Panc1 (cell line): ENCODE results near the gene SCYL1.

Source experiments
- POLR2AphosphoS5 ChIP-seq: IDR thresholded peaks from 2 replicates; pipeline ENCODE4 v1.6.1; 2012; ENCODE audit warnings: mild to moderate bottlenecking, low read depth, low read length, moderate library complexity
- SIN3A ChIP-seq: IDR thresholded peaks from 2 replicates; pipeline ENCODE4 v1.6.1; 2012; ENCODE audit warnings: low read depth, mild to moderate bottlenecking, low read length, moderate library complexity, borderline replicate concordance; ENCODE audit not compliant: insufficient read depth
- TF ChIP-seq, protein P1 (sequence below): fragments of 450-650 bp; IDR thresholded peaks from 2 replicates; pipeline ENCODE4 v1.5.1; 2017; ENCODE audit warnings: mild to moderate bottlenecking

DNA sequence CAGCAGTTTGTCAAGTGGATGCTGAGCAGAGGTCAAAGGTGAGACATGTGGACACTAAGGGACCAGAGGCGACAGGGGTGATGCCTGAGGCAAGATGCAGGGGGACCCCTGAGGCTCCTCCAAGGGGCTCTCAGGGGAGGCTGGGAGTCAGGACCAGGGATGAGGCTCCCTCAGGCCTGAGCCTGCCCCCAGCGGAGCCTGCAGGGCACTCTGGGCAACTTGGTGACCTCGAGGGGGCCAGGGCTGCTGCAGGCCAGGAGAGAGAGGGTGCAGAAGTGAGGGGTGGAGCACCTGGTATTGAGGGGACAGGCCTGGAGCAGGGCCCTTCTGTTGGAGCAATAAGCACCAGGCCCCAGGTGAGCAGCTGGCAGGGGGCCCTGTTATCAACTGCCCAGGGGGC is 57.0 kb downstream of the SCYL1 start:
- TF ChIP-seq SIN3A (no peak), POLR2AphosphoS5 (no peak)
- TF ChIP-seq, protein P1, sequence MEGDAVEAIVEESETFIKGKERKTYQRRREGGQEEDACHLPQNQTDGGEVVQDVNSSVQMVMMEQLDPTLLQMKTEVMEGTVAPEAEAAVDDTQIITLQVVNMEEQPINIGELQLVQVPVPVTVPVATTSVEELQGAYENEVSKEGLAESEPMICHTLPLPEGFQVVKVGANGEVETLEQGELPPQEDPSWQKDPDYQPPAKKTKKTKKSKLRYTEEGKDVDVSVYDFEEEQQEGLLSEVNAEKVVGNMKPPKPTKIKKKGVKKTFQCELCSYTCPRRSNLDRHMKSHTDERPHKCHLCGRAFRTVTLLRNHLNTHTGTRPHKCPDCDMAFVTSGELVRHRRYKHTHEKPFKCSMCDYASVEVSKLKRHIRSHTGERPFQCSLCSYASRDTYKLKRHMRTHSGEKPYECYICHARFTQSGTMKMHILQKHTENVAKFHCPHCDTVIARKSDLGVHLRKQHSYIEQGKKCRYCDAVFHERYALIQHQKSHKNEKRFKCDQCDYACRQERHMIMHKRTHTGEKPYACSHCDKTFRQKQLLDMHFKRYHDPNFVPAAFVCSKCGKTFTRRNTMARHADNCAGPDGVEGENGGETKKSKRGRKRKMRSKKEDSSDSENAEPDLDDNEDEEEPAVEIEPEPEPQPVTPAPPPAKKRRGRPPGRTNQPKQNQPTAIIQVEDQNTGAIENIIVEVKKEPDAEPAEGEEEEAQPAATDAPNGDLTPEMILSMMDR: no peak
